Mesothelial cell of epicardium (in vitro differentiated cells): ENCODE measurements around the gene NCOA1. TPM values are rescaled to one million over a fixed set of nuclear protein-coding genes. Genes with fewer than 3 reads are reported as not detected.

ENCODE experiments used
- DNase-seq, 2 experiments: peaks; one replicate each; pipeline ENCODE4 v3.0.0; 2021; ENCODE audit warnings: low spot score in 2 of 2; ENCODE audit not compliant: unreplicated experiment in 2 of 2
- H3K27ac Mint-ChIP-seq: 2 replicates; pipeline ENCODE4 v1.8.0; 2021; ENCODE audit warnings: mixed read lengths
- H3K27me3 Mint-ChIP-seq: 2 replicates; pipeline ENCODE4 v1.8.0; 2021; ENCODE audit warnings: low read depth, mixed read lengths
- H3K36me3 Mint-ChIP-seq: 2 replicates; pipeline ENCODE4 v1.8.0; 2021; ENCODE audit warnings: mixed read lengths
- H3K4me1 Mint-ChIP-seq: 2 replicates; pipeline ENCODE4 v1.8.0; 2021; ENCODE audit warnings: mixed read lengths
- H3K4me3 Mint-ChIP-seq: 2 replicates; pipeline ENCODE4 v1.8.0; 2021; ENCODE audit warnings: mild to moderate bottlenecking, moderate library complexity, mixed read lengths
- H3K9me3 Mint-ChIP-seq: 2 replicates; pipeline ENCODE4 v1.8.0; 2021; ENCODE audit warnings: mixed read lengths
- CTCF ChIP-seq: fragments of 200-600 bp; sonication (generic); IDR thresholded peaks from one replicate; pipeline ENCODE4 v1.5.0; 2021; ENCODE audit warnings: antibody characterized with exemption; ENCODE audit not compliant: unreplicated experiment
- total RNA-seq: library from RNA; stranded (reverse); gene quantifications from 3 replicates; pipeline ENCODE4 v1.2.1, GENCODE V29; 2021

Gene NCOA1
- total RNA-seq, 1 donor from 2014 or later, result 35.1 TPM

- H3K4me1 Mint-ChIP-seq, result no peaks in the 10 kb centered on the region
- peaks cover 19% of the 10 kb centered on the region for H3K9me3 Mint-ChIP-seq
- no peak for TF ChIP-seq CTCF
- no peaks in the 10 kb centered on the region for H3K27me3 Mint-ChIP-seq
- no peak overlapping the region for H3K4me3 Mint-ChIP-seq
- no peak for DNase-seq
- no peaks in the 10 kb centered on the region for H3K36me3 Mint-ChIP-seq
- H3K27ac Mint-ChIP-seq, result no peak overlapping the region
Measured at GRCh38 chr2:24783641-24784040, 292.6 kb downstream of the NCOA1 start.

GRCh38 chr2:24785671-24786321, 294.7 kb downstream of the NCOA1 start:
- DNase-seq, result no peak
- Mint-ChIP-seq H3K9me3 (peaks cover 16% of the 10 kb centered on the region), H3K4me3 (no peak overlapping the region), H3K27me3 (no peaks in the 10 kb centered on the region), H3K27ac (no peak overlapping the region), H3K4me1 (no peaks in the 10 kb centered on the region), H3K36me3 (peaks cover 7% of the 10 kb centered on the region)
- no peak for TF ChIP-seq CTCF

DNA sequence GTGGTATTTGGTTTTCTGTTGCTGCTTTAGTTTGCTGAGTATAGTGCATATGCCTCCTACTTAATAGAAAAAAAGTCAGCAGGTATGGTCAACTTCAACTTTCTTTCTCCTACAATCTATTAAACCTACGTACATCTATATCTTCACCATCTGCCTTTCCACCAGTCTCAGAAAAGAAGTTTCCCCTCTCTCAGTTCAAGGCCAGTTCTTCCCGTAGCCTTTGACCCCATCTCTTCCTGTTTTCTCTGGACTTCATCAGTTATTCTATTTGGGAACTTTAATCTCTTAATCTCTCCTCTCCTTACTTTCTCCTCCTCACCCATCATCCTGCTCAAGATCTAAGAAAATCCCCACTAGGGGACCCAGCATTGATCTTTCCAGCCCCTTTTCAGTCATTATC, 296.5 kb downstream of the NCOA1 start:
- Mint-ChIP-seq H3K27me3 (no peaks in the 10 kb centered on the region), H3K36me3 (peaks cover 7% of the 10 kb centered on the region), H3K4me1 (peaks cover 4% of the 10 kb centered on the region), H3K4me3 (no peak overlapping the region), H3K27ac (no peak overlapping the region), H3K9me3 (peaks cover 5% of the 10 kb centered on the region)
- no peak for TF ChIP-seq CTCF
- no peak for DNase-seq

- Mint-ChIP-seq H3K36me3 (peaks cover 7% of the 10 kb centered on the region), H3K9me3 (no peaks in the 10 kb centered on the region), H3K27ac (no peak overlapping the region), H3K27me3 (no peaks in the 10 kb centered on the region), H3K4me1 (peaks cover 7% of the 10 kb centered on the region), H3K4me3 (no peak overlapping the region)
- DNase-seq, result no peak
- TF ChIP-seq CTCF, result no peak
Measured at GRCh38 chr2:24788816-24789215, 297.8 kb downstream of the NCOA1 start.

DNA sequence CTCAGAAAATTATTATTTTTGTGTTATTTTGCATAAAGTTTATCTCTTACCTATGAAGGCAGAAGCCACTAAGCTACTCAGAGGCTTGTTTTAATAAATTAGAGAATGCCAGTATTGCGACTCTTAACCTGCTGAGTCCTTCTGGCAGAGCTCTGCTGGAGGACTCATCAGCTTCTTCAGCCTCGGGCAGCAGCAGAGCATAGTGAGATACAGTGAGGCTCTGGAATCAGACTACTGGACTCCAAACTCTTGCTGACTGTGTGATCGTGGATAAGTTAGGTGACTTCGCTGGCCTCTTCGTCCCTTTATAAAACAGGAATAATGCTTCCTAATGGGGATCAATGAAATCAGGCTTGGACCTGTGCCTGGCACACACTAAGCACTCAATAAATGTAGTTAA, 300.4 kb downstream of the NCOA1 start:
- Mint-ChIP-seq H3K4me1 (peaks cover 19% of the 10 kb centered on the region), H3K9me3 (no peaks in the 10 kb centered on the region), H3K27me3 (no peaks in the 10 kb centered on the region), H3K27ac (no peak overlapping the region), H3K4me3 (no peak overlapping the region), H3K36me3 (peaks cover 7% of the 10 kb centered on the region)
- DNase-seq, result no peak
- TF ChIP-seq CTCF, result no peak

- peaks cover 17% of the 10 kb centered on the region for H3K36me3 Mint-ChIP-seq
- TF ChIP-seq CTCF, result no peak
Measured at GRCh38 chr2:24792542-24792873, 301.5 kb downstream of the NCOA1 start.

More at GRCh38 chr2:24792542-24792873, 301.5 kb downstream of the NCOA1 start:
- Mint-ChIP-seq H3K27me3 (no peaks in the 10 kb centered on the region), H3K4me1 (peaks cover 19% of the 10 kb centered on the region), H3K4me3 (peak overlapping the region; percentile 98), H3K27ac (peak overlapping the region; percentile 99), H3K9me3 (no peaks in the 10 kb centered on the region)
- DNase-seq, result no peak
